Measurements from ENCODE around the gene HEPN1. TPM values are rescaled to one million over a fixed set of nuclear protein-coding genes. Genes with fewer than 3 reads are reported as not detected.
A peak's percentile ranks its signal among the peaks of the same experiment; 100 is the strongest.

HEPN1 gene
- polyA plus RNA-seq, 1 donor: not detected

DNA sequence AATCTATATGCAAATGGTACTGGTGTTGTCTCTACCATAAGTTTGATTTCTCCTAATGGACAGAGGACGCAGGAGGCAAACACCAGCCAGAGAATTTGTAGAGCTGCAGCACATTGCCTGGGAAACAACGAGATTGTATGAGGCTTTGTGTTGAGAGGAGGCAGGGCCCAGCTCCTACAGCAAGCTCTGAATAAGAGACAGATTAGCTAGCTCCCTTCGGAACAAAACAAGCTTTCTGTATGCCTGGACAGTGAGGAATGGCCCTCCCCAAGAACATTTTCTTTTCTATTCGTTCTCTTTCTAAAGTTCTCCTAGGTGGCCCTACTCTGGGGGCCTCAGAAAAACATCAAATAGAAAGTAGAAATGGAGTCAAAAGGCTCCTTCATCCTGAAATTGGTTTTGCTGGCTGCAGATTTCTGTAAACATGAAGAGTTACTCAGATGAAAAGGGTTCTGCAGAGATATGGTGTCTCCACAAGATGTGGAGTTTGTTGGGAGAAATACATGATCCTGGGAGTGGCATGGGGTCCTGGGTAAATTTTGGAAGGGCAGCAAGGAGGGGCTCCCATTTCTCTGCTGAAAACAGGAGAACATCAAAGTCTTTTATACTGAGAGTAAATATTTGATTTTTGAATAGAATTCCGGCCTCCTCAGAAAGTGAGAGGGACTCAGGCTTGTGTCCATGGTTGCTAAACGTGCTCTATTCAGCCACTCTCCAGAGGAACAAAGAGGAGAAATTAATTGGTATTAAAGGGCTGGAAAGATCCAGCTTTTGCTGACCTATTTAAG lies 23.6 kb downstream of the HEPN1 start:
- no peaks in the 10 kb centered on the region for H3K9me3 ChIP-seq (ENCODE audit: control insufficient read depth, low read depth, low read length)
- H3K27me3 ChIP-seq (ENCODE audit: control insufficient read depth, insufficient read depth, low read length): no peaks in the 10 kb centered on the region
- 80% methylated on average over 1 of the region's 6 CpGs for WGBS (ENCODE audit: insufficient coverage, low lambda C conversion rate)
- H3K4me3 ChIP-seq (ENCODE audit: low read length): no peak overlapping the region
- no peaks in the 10 kb centered on the region for H3K36me3 ChIP-seq (ENCODE audit: control insufficient read depth, insufficient read depth, low read length)
- DNase-seq: no peak
- H3K27ac ChIP-seq (ENCODE audit: low read length): no peak overlapping the region
- peaks cover 3% of the 10 kb centered on the region for H3K4me1 ChIP-seq (ENCODE audit: control insufficient read depth, insufficient read depth, low read length)

GRCh38 chr11:124943254-124943616 lies 24.2 kb downstream of the HEPN1 start:
- Histone ChIP-seq H3K36me3 (ENCODE audit: control insufficient read depth, insufficient read depth, low read length) (no peaks in the 10 kb centered on the region), H3K27ac (ENCODE audit: low read length) (no peak overlapping the region), H3K4me1 (ENCODE audit: control insufficient read depth, insufficient read depth, low read length) (peaks cover 3% of the 10 kb centered on the region), H3K9me3 (ENCODE audit: control insufficient read depth, low read depth, low read length) (no peaks in the 10 kb centered on the region), H3K27me3 (ENCODE audit: control insufficient read depth, insufficient read depth, low read length) (no peaks in the 10 kb centered on the region), H3K4me3 (ENCODE audit: low read length) (no peak overlapping the region)
- DNase-seq: no peak
- no CpG with 5 or more reads among the region's 5 CpGs for WGBS (ENCODE audit: insufficient coverage, low lambda C conversion rate)

- DNase-seq: no peak
- Histone ChIP-seq H3K27ac (ENCODE audit: low read length) (peak overlapping the region; percentile 21), H3K27me3 (ENCODE audit: control insufficient read depth, insufficient read depth, low read length) (no peaks in the 10 kb centered on the region), H3K4me1 (ENCODE audit: control insufficient read depth, insufficient read depth, low read length) (peaks cover 3% of the 10 kb centered on the region), H3K4me3 (ENCODE audit: low read length) (no peak overlapping the region), H3K36me3 (ENCODE audit: control insufficient read depth, insufficient read depth, low read length) (no peaks in the 10 kb centered on the region), H3K9me3 (ENCODE audit: control insufficient read depth, low read depth, low read length) (no peaks in the 10 kb centered on the region)
- WGBS (ENCODE audit: insufficient coverage, low lambda C conversion rate): 71% methylated on average over 1 of the region's 1 CpG
Measured at GRCh38 chr11:124943741-124944140, 24.7 kb downstream of the HEPN1 start.

DNA sequence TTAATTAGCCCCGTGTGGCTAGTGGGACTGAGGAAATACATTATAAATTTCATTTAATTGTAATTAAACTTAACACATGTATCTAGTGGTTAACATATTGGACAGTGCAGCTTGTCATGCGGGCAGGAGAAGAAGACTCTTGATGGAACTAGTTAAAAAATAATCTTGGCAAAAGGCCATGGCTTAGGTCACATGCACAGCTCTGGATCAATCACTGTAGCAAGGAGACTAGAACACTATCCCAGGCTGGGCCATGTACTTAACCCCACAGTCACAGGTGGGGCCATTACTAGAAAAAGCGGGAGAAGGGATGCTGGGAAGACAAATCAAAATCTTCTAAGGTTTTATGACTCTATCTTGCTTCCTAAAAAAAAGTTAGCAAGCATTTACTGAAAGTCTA lies 25.5 kb downstream of the HEPN1 start:
- no peak overlapping the region for H3K27ac ChIP-seq (ENCODE audit: low read length)
- no peak overlapping the region for H3K4me3 ChIP-seq (ENCODE audit: low read length)
- no peaks in the 10 kb centered on the region for H3K36me3 ChIP-seq (ENCODE audit: control insufficient read depth, insufficient read depth, low read length)
- WGBS (ENCODE audit: insufficient coverage, low lambda C conversion rate): 76% methylated on average over 2 of the region's 3 CpGs
- no peaks in the 10 kb centered on the region for H3K9me3 ChIP-seq (ENCODE audit: control insufficient read depth, low read depth, low read length)
- DNase-seq: peak in 1 of 2 donors; percentile 32
- H3K27me3 ChIP-seq (ENCODE audit: control insufficient read depth, insufficient read depth, low read length): no peaks in the 10 kb centered on the region
- H3K4me1 ChIP-seq (ENCODE audit: control insufficient read depth, insufficient read depth, low read length): peaks cover 3% of the 10 kb centered on the region

- no peaks in the 10 kb centered on the region for H3K36me3 ChIP-seq (ENCODE audit: control insufficient read depth, insufficient read depth, low read length)
- H3K27ac ChIP-seq (ENCODE audit: low read length): no peak overlapping the region
- H3K27me3 ChIP-seq (ENCODE audit: control insufficient read depth, insufficient read depth, low read length): no peaks in the 10 kb centered on the region
- DNase-seq: no peak
- peaks cover 3% of the 10 kb centered on the region for H3K4me1 ChIP-seq (ENCODE audit: control insufficient read depth, insufficient read depth, low read length)
- no peak overlapping the region for H3K4me3 ChIP-seq (ENCODE audit: low read length)
- no peaks in the 10 kb centered on the region for H3K9me3 ChIP-seq (ENCODE audit: control insufficient read depth, low read depth, low read length)
- 80% methylated on average over 1 of the region's 6 CpGs for WGBS (ENCODE audit: insufficient coverage, low lambda C conversion rate)
Measured at GRCh38 chr11:124945826-124946225, 26.8 kb downstream of the HEPN1 start.

GRCh38 chr11:124946735-124947141 lies 27.7 kb downstream of the HEPN1 start:
- no peak overlapping the region for H3K27ac ChIP-seq (ENCODE audit: low read length)
- no CpG with 5 or more reads among the region's 2 CpGs for WGBS (ENCODE audit: insufficient coverage, low lambda C conversion rate)
- H3K4me3 ChIP-seq (ENCODE audit: low read length): no peak overlapping the region
- no peaks in the 10 kb centered on the region for H3K9me3 ChIP-seq (ENCODE audit: control insufficient read depth, low read depth, low read length)
- DNase-seq: no peak
- peaks cover 3% of the 10 kb centered on the region for H3K4me1 ChIP-seq (ENCODE audit: control insufficient read depth, insufficient read depth, low read length)
- H3K36me3 ChIP-seq (ENCODE audit: control insufficient read depth, insufficient read depth, low read length): no peaks in the 10 kb centered on the region
- no peaks in the 10 kb centered on the region for H3K27me3 ChIP-seq (ENCODE audit: control insufficient read depth, insufficient read depth, low read length)

DNA sequence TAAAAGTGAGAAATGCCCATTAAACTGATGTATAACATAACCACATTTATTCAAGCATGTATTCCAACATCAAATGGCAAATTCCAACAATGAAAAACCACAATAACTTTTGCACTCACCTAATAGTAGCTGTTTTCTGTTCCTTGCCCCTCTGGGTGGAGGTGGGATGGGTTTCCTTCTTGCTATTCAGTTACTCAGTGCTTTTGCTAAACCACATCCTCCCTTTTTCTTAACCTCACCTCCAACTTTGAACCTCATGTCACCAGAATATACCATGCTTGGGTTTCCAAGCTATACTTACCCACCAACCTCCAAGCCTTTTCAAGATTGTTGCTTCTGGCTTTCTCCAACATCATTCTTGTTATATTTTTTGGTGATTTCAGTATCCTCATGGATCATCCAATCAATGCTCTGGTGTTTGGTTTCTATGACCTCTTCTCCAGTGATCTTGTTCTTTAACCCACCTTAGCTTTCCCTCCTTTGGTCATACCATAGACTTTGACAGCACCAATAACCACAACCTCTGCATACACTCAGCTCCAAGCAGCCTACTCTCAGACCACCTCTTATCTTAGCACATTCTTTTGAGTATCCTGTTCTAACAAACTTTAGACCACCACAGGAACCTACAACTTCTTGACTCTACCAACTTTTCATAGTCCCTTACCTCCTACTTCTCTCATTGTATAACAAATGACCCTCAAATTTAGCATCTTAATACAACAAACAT lies 31.7 kb downstream of the HEPN1 start:
- no peak overlapping the region for H3K27ac ChIP-seq (ENCODE audit: low read length)
- H3K9me3 ChIP-seq (ENCODE audit: control insufficient read depth, low read depth, low read length): no peaks in the 10 kb centered on the region
- H3K27me3 ChIP-seq (ENCODE audit: control insufficient read depth, insufficient read depth, low read length): no peaks in the 10 kb centered on the region
- no peak for DNase-seq
- no peak overlapping the region for H3K4me3 ChIP-seq (ENCODE audit: low read length)
- no peaks in the 10 kb centered on the region for H3K36me3 ChIP-seq (ENCODE audit: control insufficient read depth, insufficient read depth, low read length)
- H3K4me1 ChIP-seq (ENCODE audit: control insufficient read depth, insufficient read depth, low read length): peaks cover 5% of the 10 kb centered on the region

DNA sequence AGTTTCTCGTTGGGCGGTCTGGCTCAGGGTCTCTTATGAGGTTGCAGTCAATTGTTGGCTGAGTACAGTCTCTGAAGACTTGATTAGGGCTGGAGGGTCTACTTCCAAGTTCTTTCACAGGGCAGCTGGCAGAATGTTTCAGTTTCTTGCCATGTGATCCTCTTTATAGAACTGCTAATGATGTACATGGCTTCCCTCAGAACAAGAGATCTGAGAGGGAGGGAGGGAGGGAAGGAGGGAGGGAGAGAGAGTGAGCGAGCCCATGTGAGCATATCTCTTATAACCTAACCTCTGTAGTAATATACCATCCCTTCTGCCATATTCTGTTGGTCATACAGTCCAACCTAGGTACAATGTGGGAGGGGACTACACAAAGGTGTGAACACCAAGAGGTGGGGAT lies 32.3 kb downstream of the HEPN1 start:
- no peaks in the 10 kb centered on the region for H3K36me3 ChIP-seq (ENCODE audit: control insufficient read depth, insufficient read depth, low read length)
- no peak for DNase-seq
- H3K27me3 ChIP-seq (ENCODE audit: control insufficient read depth, insufficient read depth, low read length): no peaks in the 10 kb centered on the region
- H3K27ac ChIP-seq (ENCODE audit: low read length): no peak overlapping the region
- peaks cover 5% of the 10 kb centered on the region for H3K4me1 ChIP-seq (ENCODE audit: control insufficient read depth, insufficient read depth, low read length)
- WGBS (ENCODE audit: insufficient coverage, low lambda C conversion rate): no CpG with 5 or more reads among the region's 3 CpGs
- H3K4me3 ChIP-seq (ENCODE audit: low read length): no peak overlapping the region
- no peaks in the 10 kb centered on the region for H3K9me3 ChIP-seq (ENCODE audit: control insufficient read depth, low read depth, low read length)

- DNase-seq: peak; percentile 97 to 98
- Histone ChIP-seq H3K9me3 (ENCODE audit: control insufficient read depth, low read depth, low read length) (no peaks in the 10 kb centered on the region), H3K4me1 (ENCODE audit: control insufficient read depth, insufficient read depth, low read length) (peaks cover 5% of the 10 kb centered on the region), H3K36me3 (ENCODE audit: control insufficient read depth, insufficient read depth, low read length) (no peaks in the 10 kb centered on the region), H3K27ac (ENCODE audit: low read length) (peak within 1 kb of the TSS; percentile 78), H3K27me3 (ENCODE audit: control insufficient read depth, insufficient read depth, low read length) (no peaks in the 10 kb centered on the region), H3K4me3 (ENCODE audit: low read length) (peak within 1 kb of the TSS; percentile 77)
- 2% methylated on average over 9 of the region's 54 CpGs for WGBS (ENCODE audit: insufficient coverage, low lambda C conversion rate)
Measured at GRCh38 chr11:124953753-124954589, 34.9 kb downstream of the HEPN1 start, which contains the start of gene CCDC15. TSS of gene CCDC15 (plus strand) at chr11:124954202. CDS start at chr11:124954733, 531 bp downstream.

DNA sequence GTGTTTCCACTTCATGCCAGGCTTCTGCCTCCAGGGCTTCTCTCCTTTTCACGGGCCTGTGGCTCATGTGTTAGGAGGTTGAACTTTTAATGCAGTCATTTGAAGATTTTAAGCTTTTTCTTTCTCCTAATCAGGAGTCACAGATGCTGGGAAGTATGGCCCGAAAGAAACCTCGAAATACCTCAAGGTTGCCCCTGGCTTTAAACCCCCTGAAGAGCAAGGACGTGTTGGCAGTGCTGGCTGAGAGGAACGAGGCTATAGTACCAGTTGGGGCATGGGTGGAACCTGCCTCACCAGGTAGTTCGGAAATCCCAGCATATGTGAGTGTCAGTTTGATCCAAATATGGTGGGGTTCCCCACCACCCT lies 35.5 kb downstream of the HEPN1 start:
- no peaks in the 10 kb centered on the region for H3K9me3 ChIP-seq (ENCODE audit: control insufficient read depth, low read depth, low read length)
- no peaks in the 10 kb centered on the region for H3K27me3 ChIP-seq (ENCODE audit: control insufficient read depth, insufficient read depth, low read length)
- WGBS (ENCODE audit: insufficient coverage, low lambda C conversion rate): no CpG with 5 or more reads among the region's 6 CpGs
- peak overlapping the region; percentile 52 for H3K27ac ChIP-seq (ENCODE audit: low read length)
- DNase-seq: no peak
- H3K36me3 ChIP-seq (ENCODE audit: control insufficient read depth, insufficient read depth, low read length): no peaks in the 10 kb centered on the region
- H3K4me1 ChIP-seq (ENCODE audit: control insufficient read depth, insufficient read depth, low read length): peaks cover 5% of the 10 kb centered on the region
- peak overlapping the region; percentile 77 for H3K4me3 ChIP-seq (ENCODE audit: low read length)
